Amniotic stem cell (primary cell): ENCODE results near the gene ERP44.
"Not testable (repeated sequence)": the region's sequence is repeated elsewhere in the genome, so short reads cannot be mapped to it uniquely, and the experiment has no call there.

Experiments
- DNase-seq: peaks from one replicate; lab custom pipeline; 2025; lab: John Stamatoyannopoulos, UW

The ERP44 gene

GRCh38 chr9:100100146-100100667, 1.4 kb upstream of the ERP44 start:
- DNase-seq: no peak

GRCh38 chr9:100099722-100100042, 882 bp upstream of the ERP44 start:
- DNase-seq: no peak

- DNase-seq: peak; percentile 23
Measured at GRCh38 chr9:100098046-100098886, 534 bp downstream of the ERP44 start.

GRCh38 chr9:100096378-100096916, 2.4 kb downstream of the ERP44 start:
- DNase-seq: no peak

GRCh38 chr9:100094411-100094810, 4.4 kb downstream of the ERP44 start:
- not testable (repeated sequence) for DNase-seq

- DNase-seq: no peak
Measured at GRCh38 chr9:100092066-100092465, 6.7 kb downstream of the ERP44 start.

GRCh38 chr9:100091650-100092049, 7.2 kb downstream of the ERP44 start:
- no peak for DNase-seq

GRCh38 chr9:100090880-100091279, 7.9 kb downstream of the ERP44 start:
- DNase-seq: no peak

GRCh38 chr9:100088202-100088601, 10.6 kb downstream of the ERP44 start:
- DNase-seq: no peak

GRCh38 chr9:100087218-100087617, 11.6 kb downstream of the ERP44 start:
- DNase-seq: no peak

- no peak for DNase-seq
Measured at GRCh38 chr9:100086097-100086635, 12.6 kb downstream of the ERP44 start.

GRCh38 chr9:100084734-100085133, 14.1 kb downstream of the ERP44 start:
- DNase-seq: no peak

- DNase-seq: no peak
Measured at GRCh38 chr9:100084128-100084453, 14.7 kb downstream of the ERP44 start.

GRCh38 chr9:100083448-100084127, 15.2 kb downstream of the ERP44 start:
- no peak for DNase-seq

GRCh38 chr9:100082782-100083181, 16.0 kb downstream of the ERP44 start:
- DNase-seq: no peak

GRCh38 chr9:100076256-100076655, 22.5 kb downstream of the ERP44 start:
- DNase-seq: not testable (repeated sequence)

- no peak for DNase-seq
Measured at GRCh38 chr9:100074989-100075388, 23.8 kb downstream of the ERP44 start.

GRCh38 chr9:100074093-100074492, 24.7 kb downstream of the ERP44 start:
- DNase-seq: no peak

- DNase-seq: no peak
Measured at GRCh38 chr9:100072805-100073204, 26.0 kb downstream of the ERP44 start.

- no peak for DNase-seq
Measured at GRCh38 chr9:100071271-100071670, 27.5 kb downstream of the ERP44 start.

- no peak for DNase-seq
Measured at GRCh38 chr9:100070104-100071041, 28.4 kb downstream of the ERP44 start.

GRCh38 chr9:100069068-100069467, 29.7 kb downstream of the ERP44 start:
- DNase-seq: not testable (repeated sequence)
